Astrocyte of the cerebellum (primary cell): ENCODE data around the gene TRIM36.

ENCODE experiments used
- DNase-seq: peaks from one replicate; pipeline ENCODE4 v3.0.0-alpha.2; 2011; ENCODE audit warnings: low read depth
- H3K4me3 ChIP-seq: 2 replicates; pipeline ENCODE4 v1.5.1; 2011; ENCODE audit warnings: mild to moderate bottlenecking, low read depth, low read length, moderate library complexity
- CTCF ChIP-seq: IDR thresholded peaks from 2 replicates; pipeline ENCODE4 v1.5.1; 2012; ENCODE audit warnings: low read length, low read depth, moderate library complexity, mild to moderate bottlenecking; ENCODE audit errors: missing control alignments
- in situ Hi-C: cut with HindIII; loops from 2 replicates; pipeline ENCODE4 v1.10.0; 2017; ENCODE audit warnings: low sequenced_read_pairs

TRIM36 gene

GRCh38 chr5:115087951-115088350, 81.8 kb downstream of the TRIM36 start:
- DNase-seq = no peak
- H3K4me3 ChIP-seq = no peak overlapping the region
- TF ChIP-seq CTCF = no peak
- in situ Hi-C loops = no loop called here

GRCh38 chr5:115086473-115086872, 83.2 kb downstream of the TRIM36 start:
- no peak overlapping the region for H3K4me3 ChIP-seq
- in situ Hi-C loops = no loop called here
- DNase-seq = no peak
- no peak for TF ChIP-seq CTCF

- no peak for DNase-seq
- no peak for TF ChIP-seq CTCF
- in situ Hi-C loops = no loop called here
Observed at GRCh38 chr5:115084246-115084793, 85.4 kb downstream of the TRIM36 start.

GRCh38 chr5:115079924-115080623, 89.6 kb downstream of the TRIM36 start:
- H3K4me3 ChIP-seq = no peak overlapping the region
- TF ChIP-seq CTCF = no peak
- DNase-seq = no peak
- in situ Hi-C loops = no loop called here

More at GRCh38 chr5:115084246-115084793, 85.4 kb downstream of the TRIM36 start:
- no peak overlapping the region for H3K4me3 ChIP-seq
